Upper lobe of left lung (tissue), 6 donors: ENCODE measurements around the gene ZNF280B. TPM values are rescaled to one million over a fixed set of nuclear protein-coding genes. Genes with fewer than 3 reads are reported as not detected.

ENCODE experiments used
- ATAC-seq, 2 donors: fragments of 200-7000 bp; cut with Tn5 transposase; one replicate each; pipeline ENCODE4 v1.9.1; 2022; ENCODE audit warnings: mild to moderate bottlenecking in 2 of 2, moderate library complexity in 2 of 2; ENCODE audit not compliant: low FRiP score in 2 of 2
- DNase-seq, 2 donors: peaks; one replicate each; pipeline ENCODE4 v3.0.0-alpha.2; 2019 to 2020
- H3K27ac ChIP-seq, 4 donors: fragments of 200-600 bp; sonication (generic); one replicate each; pipeline ENCODE4 v1.5.1; 2016 to 2019
- H3K27me3 ChIP-seq, 4 donors: fragments of 200-600 bp; sonication (generic); one replicate each; pipeline ENCODE4 v1.5.1; 2017 to 2019
- H3K36me3 ChIP-seq, 4 donors: fragments of 200-600 bp; sonication (generic); one replicate each; pipeline ENCODE4 v1.5.1; 2016 to 2019
- H3K4me1 ChIP-seq, 4 donors: fragments of 200-600 bp; sonication (generic); one replicate each; pipeline ENCODE4 v1.5.1; 2018 to 2019
- H3K4me3 ChIP-seq, 4 donors: fragments of 200-600 bp; sonication (generic); one replicate each; pipeline ENCODE4 v1.5.1; 2017 to 2019; ENCODE audit warnings: mild to moderate bottlenecking in 2 of 4, moderate library complexity in 1 of 4
- H3K9me3 ChIP-seq, 4 donors: fragments of 200-600 bp; sonication (generic); one replicate each; pipeline ENCODE4 v1.5.1; 2018 to 2019
- CTCF ChIP-seq, 6 experiments: fragments of 450-650 bp in 4 of 6; fragments of 200-600 bp in 2 of 6; sonication (generic) in 2 of 6; IDR thresholded peaks; one replicate each; pipeline ENCODE4 v1.5.1; 2016 to 2019; ENCODE audit warnings: antibody characterized with exemption in 6 of 6
- EP300 ChIP-seq, 4 donors: sonication (generic); formaldehyde crosslinking; IDR thresholded peaks; one replicate each; pipeline ENCODE4 v1.5.1; 2017; ENCODE audit warnings: antibody characterized with exemption in 4 of 4, control low read depth in 2 of 4
- POLR2A ChIP-seq, 4 donors: fragments of 450-650 bp; IDR thresholded peaks; one replicate each; pipeline ENCODE4 v1.5.1; 2016 to 2017; ENCODE audit warnings: antibody characterized with exemption in 4 of 4, mild to moderate bottlenecking in 2 of 4
- POLR2AphosphoS5 ChIP-seq, 2 donors: sonication (generic); formaldehyde crosslinking; IDR thresholded peaks; one replicate each; pipeline ENCODE4 v1.5.1; 2017; ENCODE audit warnings: antibody characterized with exemption in 2 of 2
- WGBS, 2 donors: methylation state at CpG; one replicate each; pipeline ENCODE4 v1.1.5; 2017 to 2018; 5-methylcytosine and 5-hydroxymethylcytosine counted together
- total RNA-seq, 6 donors: library from RNA; depleted of rRNA in 4 of 6; stranded (reverse); fragments of >200 nt in 4 of 6; gene quantifications; one replicate each; pipeline versions ENCODE4 v1.1.0 to v1.2.1, GENCODE V29; 2016 to 2021
- donor health status: DM: no; HTN: no; CAD: no; lungs with moderate emphysema.
- donor health status: DM: no; HTN: yes; CAD: no; lungs with severe emphysema.

Gene ZNF280B
- total RNA-seq, 6 donors from 2014 or later, result 0.22 to 0.98 (median 0.44) TPM; not detected in 1

- Histone ChIP-seq H3K9me3 (no peaks in the 10 kb centered on the region), H3K27me3 (no peaks in the 10 kb centered on the region), H3K36me3 (no peaks in the 10 kb centered on the region), H3K4me3 (no peak overlapping the region), H3K27ac (no peak overlapping the region), H3K4me1 (no peaks in the 10 kb centered on the region)
- no peak for TF ChIP-seq POLR2AphosphoS5 (IDR thresholded peaks at IDR 0.05)
- no peak for TF ChIP-seq EP300 (IDR thresholded peaks at IDR 0.05)
- TF ChIP-seq CTCF (IDR thresholded peaks at IDR 0.05), result no peak
- no peak for TF ChIP-seq POLR2A (IDR thresholded peaks at IDR 0.05)
- DNase-seq, result no peak
- peak; percentile 13 to 17 for ATAC-seq
- WGBS, 2 donors, result 70 to 72% methylated on average over 3 to 4 of the region's 4 CpGs
Observed at GRCh38 chr22:22554587-22555284, 46.2 kb upstream of the ZNF280B start.

GRCh38 chr22:22553735-22554586 is 45.4 kb upstream of the ZNF280B start:
- Histone ChIP-seq H3K4me3 (no peak overlapping the region), H3K9me3 (no peaks in the 10 kb centered on the region), H3K27ac (no peak overlapping the region), H3K27me3 (no peaks in the 10 kb centered on the region), H3K4me1 (no peaks in the 10 kb centered on the region), H3K36me3 (no peaks in the 10 kb centered on the region)
- DNase-seq (no peak), ATAC-seq (no peak)
- WGBS, 2 donors, result 59 to 61% methylated on average over 8 of the region's 8 CpGs
- TF ChIP-seq POLR2A (IDR thresholded peaks at IDR 0.05), result no peak

- 81 to 96% methylated on average over 1 of the region's 1 CpG for WGBS, 2 donors
- TF ChIP-seq POLR2A (IDR thresholded peaks at IDR 0.05) (no peak), EP300 (IDR thresholded peaks at IDR 0.05) (no peak), CTCF (IDR thresholded peaks at IDR 0.05) (no peak), POLR2AphosphoS5 (IDR thresholded peaks at IDR 0.05) (no peak)
- H3K9me3 ChIP-seq, result no peaks in the 10 kb centered on the region
Observed at GRCh38 chr22:22553141-22553540, 44.6 kb upstream of the ZNF280B start.

DNA sequence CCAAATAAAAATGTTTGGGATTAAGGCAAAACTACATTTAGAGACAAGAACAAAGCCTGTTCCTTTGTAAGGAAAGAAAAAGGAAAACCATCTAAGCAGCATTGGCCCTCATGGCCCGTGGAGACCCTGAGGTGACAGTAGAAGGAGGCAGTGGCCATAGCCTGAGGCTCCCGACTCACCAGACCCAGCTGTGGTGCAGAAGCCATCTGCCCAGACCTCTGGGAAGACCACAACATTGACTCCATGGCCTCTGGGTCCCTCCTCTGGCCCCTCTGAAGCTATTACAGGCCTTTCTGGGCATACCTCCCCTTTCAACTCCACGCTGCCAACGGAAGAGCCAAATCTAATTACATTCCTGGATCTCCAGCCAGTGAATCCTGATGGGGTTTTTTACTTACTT is 44.1 kb upstream of the ZNF280B start:
- no peaks in the 10 kb centered on the region for H3K4me1 ChIP-seq
- no peaks in the 10 kb centered on the region for H3K27me3 ChIP-seq
- no peaks in the 10 kb centered on the region for H3K9me3 ChIP-seq
- DNase-seq, result no peak
- H3K36me3 ChIP-seq, result no peaks in the 10 kb centered on the region
- WGBS, 2 donors, result 62 to 77% methylated on average over 4 of the region's 4 CpGs
- H3K27ac ChIP-seq, result no peak overlapping the region
- no peak for ATAC-seq
- TF ChIP-seq POLR2A (IDR thresholded peaks at IDR 0.05), result no peak
- no peak for TF ChIP-seq EP300 (IDR thresholded peaks at IDR 0.05)
- TF ChIP-seq CTCF (IDR thresholded peaks at IDR 0.05), result no peak
- TF ChIP-seq POLR2AphosphoS5 (IDR thresholded peaks at IDR 0.05), result no peak
- no peak overlapping the region for H3K4me3 ChIP-seq

More at GRCh38 chr22:22553141-22553540, 44.6 kb upstream of the ZNF280B start:
- Histone ChIP-seq H3K27me3 (no peaks in the 10 kb centered on the region), H3K27ac (no peak overlapping the region), H3K4me1 (no peaks in the 10 kb centered on the region), H3K4me3 (no peak overlapping the region), H3K36me3 (no peaks in the 10 kb centered on the region)
- ATAC-seq (no peak), DNase-seq (no peak)

DNA sequence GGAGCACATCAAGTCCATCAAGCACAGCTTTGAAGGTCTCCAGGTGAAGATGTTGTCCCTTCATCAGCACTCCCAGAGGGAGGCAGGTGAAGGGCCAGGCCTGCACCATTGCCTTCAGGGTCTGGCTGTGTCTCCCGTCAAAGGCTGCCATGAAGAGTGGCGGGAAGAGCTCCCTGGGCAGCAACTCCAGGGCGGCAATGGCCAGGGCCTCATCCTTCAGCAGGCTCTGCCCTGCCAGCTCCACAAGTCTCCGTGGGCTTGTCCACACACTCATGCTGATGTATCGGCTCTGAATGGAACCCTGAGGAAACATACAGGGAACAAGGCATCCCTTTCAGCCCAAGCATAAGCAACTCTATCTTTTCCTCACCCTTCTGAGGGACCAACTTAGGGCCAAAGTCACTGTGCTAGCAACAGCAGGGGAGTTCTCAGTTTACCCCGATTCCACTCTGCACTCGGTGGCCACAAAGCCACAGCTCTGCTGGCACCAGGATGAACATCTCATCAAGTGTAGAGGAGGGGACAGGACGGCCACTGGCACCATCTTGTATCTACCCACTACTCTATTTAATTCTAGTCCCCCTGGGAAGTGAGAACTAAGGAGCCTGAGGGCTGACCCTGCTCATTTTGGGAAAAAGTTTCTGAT is 42.4 kb upstream of the ZNF280B start:
- H3K27ac ChIP-seq, result no peak overlapping the region
- no peaks in the 10 kb centered on the region for H3K4me1 ChIP-seq
- TF ChIP-seq CTCF (IDR thresholded peaks at IDR 0.05) (no peak), POLR2AphosphoS5 (IDR thresholded peaks at IDR 0.05) (no peak), POLR2A (IDR thresholded peaks at IDR 0.05) (no peak), EP300 (IDR thresholded peaks at IDR 0.05) (no peak)
- no peaks in the 10 kb centered on the region for H3K27me3 ChIP-seq
- no peak overlapping the region for H3K4me3 ChIP-seq
- H3K9me3 ChIP-seq, result no peaks in the 10 kb centered on the region
- ATAC-seq (no peak), DNase-seq (no peak)
- WGBS, 2 donors, result 80 to 94% methylated on average over 5 to 8 of the region's 8 CpGs
- H3K36me3 ChIP-seq, result no peaks in the 10 kb centered on the region
